HCT116 (cell line): Measurements from ENCODE around the gene ANKZF1. TPM values are rescaled to one million over a fixed set of nuclear protein-coding genes. Genes with fewer than 3 reads are reported as not detected.

Experiments used
- ATAC-seq: fragments of 200-7000 bp; cut with Tn5 transposase; 2 replicates; pipeline ENCODE4 v1.9.1; 2020; ENCODE audit warnings: mild to moderate bottlenecking, moderate library complexity
- BruUV-seq: library from RNA; stranded (reverse); fragments of 400-500 nt; replicated peaks from 2 replicates; lab custom pipeline; 2021; lab: Mats Ljungman, UMichigan
- CTCF ChIA-PET: fragments of 300-600 bp; sonication (Branson Sonifier 250); formaldehyde crosslinking; loops from one replicate; lab custom pipeline; 2021; ENCODE audit warnings: antibody characterized with exemption; lab: Charles Lee
- POLR2A ChIA-PET: fragments of 300-600, 350-600 bp; sonication (Branson Sonifier 250); formaldehyde crosslinking; loops from one replicate; lab custom pipeline; 2021; ENCODE audit warnings: antibody characterized with exemption; lab: Charles Lee
- RAD21 ChIA-PET, 2 experiments: fragments of 300-600 bp; sonication (Branson Sonifier 250); formaldehyde crosslinking; loops; one replicate each; lab custom pipeline; 2023; ENCODE audit warnings: low total read pairs in 2 of 2; ENCODE audit not compliant: uncharacterized antibody in 2 of 2, unreplicated experiment in 2 of 2, low non-redundant PET in 1 of 2; lab: Charles Lee
- DNase-seq: peaks from one replicate; pipeline ENCODE4 v3.0.0-alpha.2; 2010; ENCODE audit warnings: low read depth, low spot score
- H2AFZ ChIP-seq: fragments of 200-600 bp; shearing (Covaris generic), sonication (generic); 2 replicates; pipeline ENCODE4 v1.6.1; 2017; ENCODE audit warnings: low read depth, mixed run types, mixed read lengths, antibody characterized with exemption, low read length; ENCODE audit not compliant: poor library complexity, severe bottlenecking
- H3K27ac ChIP-seq: 2 replicates; pipeline ENCODE4 v1.5.1; 2012; ENCODE audit warnings: low read depth, low read length
- H3K27me3 ChIP-seq: fragments of 200-600 bp; sonication (generic); 2 replicates; pipeline ENCODE4 v1.6.1; 2016; ENCODE audit warnings: mixed run types, low read length, mixed read lengths; ENCODE audit not compliant: insufficient read depth
- H3K36me3 ChIP-seq, 2 experiments: fragments of 200-500 bp in 1 of 2; fragments of 200-600 bp in 1 of 2; sonication (Bioruptor generic) in 1 of 2; sonication (generic) in 1 of 2; 2 replicates each; pipeline versions ENCODE4 v1.5.1 to v1.6.1; 2014 to 2016; ENCODE audit warnings: low read length in 2 of 2, inconsistent platforms in 1 of 2, mixed read lengths in 1 of 2, mixed run types in 1 of 2; ENCODE audit not compliant: insufficient read depth in 2 of 2, control insufficient read depth in 1 of 2
- H3K4me1 ChIP-seq, 2 experiments: fragments of 200-600 bp in 1 of 2; sonication (generic) in 1 of 2; 2 replicates each; pipeline versions ENCODE4 v1.5.1 to v1.6.1; 2012 to 2017; ENCODE audit warnings: low read length in 2 of 2, inconsistent platforms in 1 of 2, mild to moderate bottlenecking in 1 of 2, mixed read lengths in 1 of 2, mixed run types in 1 of 2, moderate library complexity in 1 of 2; ENCODE audit not compliant: insufficient read depth in 2 of 2, control insufficient read depth in 1 of 2
- H3K4me2 ChIP-seq: fragments of 200-600 bp; sonication (generic); 2 replicates; pipeline ENCODE4 v1.6.1; 2017; ENCODE audit warnings: mixed run types, low read length, mixed read lengths
- H3K4me3 ChIP-seq, 2 experiments: fragments of 200-600 bp in 1 of 2; sonication (generic) in 1 of 2; replicated peaks in 1 of 2; 2 replicates each; pipeline ENCODE4 v1.5.1; 2011 to 2016; ENCODE audit warnings: low read length in 2 of 2, control low read depth in 1 of 2, low read depth in 1 of 2, mild to moderate bottlenecking in 1 of 2, mixed read lengths in 1 of 2, mixed run types in 1 of 2
- H3K79me2 ChIP-seq: fragments of 200-600 bp; sonication (generic); 2 replicates; pipeline ENCODE4 v1.6.1; 2017; ENCODE audit warnings: mild to moderate bottlenecking, mixed run types, low read length, moderate library complexity, mixed read lengths; ENCODE audit not compliant: insufficient read depth
- H3K9ac ChIP-seq: fragments of 200-600 bp; sonication (generic); 2 replicates; pipeline ENCODE4 v1.6.1; 2016; ENCODE audit warnings: low read length, mixed read lengths
- H3K9me2 ChIP-seq: fragments of 200-600 bp; sonication (generic), shearing (Covaris generic); 2 replicates; pipeline ENCODE4 v1.6.1; 2017; ENCODE audit warnings: mixed run types, mild to moderate bottlenecking, moderate library complexity; ENCODE audit not compliant: insufficient read depth
- H3K9me3 ChIP-seq, 2 experiments: fragments of 200-500 bp in 1 of 2; fragments of 200-600 bp in 1 of 2; sonication (Bioruptor generic) in 1 of 2; sonication (generic) in 1 of 2; 2 replicates each; pipeline ENCODE4 v1.6.1; 2014 to 2017; ENCODE audit warnings: low read length in 2 of 2, mixed read lengths in 2 of 2, inconsistent platforms in 1 of 2, low read depth in 1 of 2, mild to moderate bottlenecking in 1 of 2, mixed run types in 1 of 2, moderate library complexity in 1 of 2; ENCODE audit not compliant: control insufficient read depth in 1 of 2, insufficient read depth in 1 of 2
- H4K20me1 ChIP-seq: fragments of 200-600 bp; sonication (generic), shearing (Covaris generic); 2 replicates; pipeline ENCODE4 v1.6.1; 2017; ENCODE audit warnings: mixed run types, mild to moderate bottlenecking, moderate library complexity; ENCODE audit not compliant: insufficient read depth
- CEBPB ChIP-seq: IDR thresholded peaks from 2 replicates; pipeline ENCODE4 v1.6.1; 2012; ENCODE audit warnings: low read depth
- EGR1 ChIP-seq: IDR thresholded peaks from 2 replicates; pipeline ENCODE4 v1.6.1; 2012; ENCODE audit warnings: low read depth
- EZH2 ChIP-seq: fragments of 200-600 bp; sonication (generic); IDR thresholded peaks from 2 replicates; pipeline ENCODE4 v1.6.1; 2017; ENCODE audit warnings: antibody characterized with exemption, mixed run types
- EZH2phosphoT487 ChIP-seq: fragments of 200-600 bp; IDR thresholded peaks from 2 replicates; pipeline ENCODE4 v1.6.1; 2018; ENCODE audit warnings: antibody characterized with exemption, borderline replicate concordance
- MAX ChIP-seq: IDR thresholded peaks from 2 replicates; pipeline ENCODE4 v1.6.1; 2012
- TCF7L2 ChIP-seq: IDR thresholded peaks from 2 replicates; pipeline ENCODE4 v1.7.0; 2011; ENCODE audit warnings: borderline replicate concordance, inconsistent platforms; ENCODE audit not compliant: insufficient read depth, insufficient read length; ENCODE audit errors: extremely low read depth
- YY1 ChIP-seq: IDR thresholded peaks from 2 replicates; pipeline ENCODE4 v1.6.1; 2011; ENCODE audit warnings: low read length, low read depth, moderate library complexity, mild to moderate bottlenecking; ENCODE audit not compliant: insufficient replicate concordance; ENCODE audit errors: extremely low read depth
- ZNF274 ChIP-seq: fragments of 200-500 bp; sonication (Bioruptor generic); IDR thresholded peaks from 2 replicates; pipeline ENCODE4 v1.6.1; 2014; ENCODE audit warnings: mild to moderate bottlenecking, low read depth, low read length, inconsistent platforms
- intact Hi-C: fragments of 100-400 bp; cut with micrococcal nuclease; formaldehyde crosslinking; loops from 2 replicates; pipeline ENCODE4 v1.10.0; 2022
- total RNA-seq: library from RNA; stranded (reverse); gene quantifications from one replicate; pipeline ENCODE4 v1.2.1, GENCODE V29; 2021; ENCODE audit not compliant: unreplicated experiment
- TF ChIP-seq, protein P1 (sequence below): IDR thresholded peaks from 2 replicates; pipeline ENCODE4 v1.6.1; 2012

The ANKZF1 gene
- total RNA-seq, 1 experiment from 2014 or later: 64.7 TPM

GRCh38 chr2:219221957-219222518 lies 7.6 kb upstream of the ANKZF1 start:
- Histone ChIP-seq H3K9me2 (no peaks in the 10 kb centered on the region), H3K4me1 (peaks cover 9 to 27% of the 10 kb centered on the region in 2 experiments; a peak in 3 of 4 replicates), H3K79me2 (no peaks in the 10 kb centered on the region), H3K27ac (no peak overlapping the region), H4K20me1 (no peaks in the 10 kb centered on the region), H3K4me2 (no peak overlapping the region), H2AFZ (no peak overlapping the region), H3K4me3 (no peak overlapping the region), H3K27me3 (no peaks in the 10 kb centered on the region), H3K9me3 (no peaks in the 10 kb centered on the region), H3K36me3 (peaks cover 25 to 26% of the 10 kb centered on the region in 2 experiments; a peak in 3 of 4 replicates), H3K9ac (no peak overlapping the region)
- intact Hi-C loops: no loop called here
- ChIA-PET RAD21 (no interaction called here), CTCF (no interaction called here), POLR2A (no interaction called here)
- ATAC-seq (no peak), DNase-seq (no peak)
- BruUV-seq: no TSS peak
- TF ChIP-seq TCF7L2 (no peak), CEBPB (no peak), EGR1 (no peak)
- TF ChIP-seq, protein P1, sequence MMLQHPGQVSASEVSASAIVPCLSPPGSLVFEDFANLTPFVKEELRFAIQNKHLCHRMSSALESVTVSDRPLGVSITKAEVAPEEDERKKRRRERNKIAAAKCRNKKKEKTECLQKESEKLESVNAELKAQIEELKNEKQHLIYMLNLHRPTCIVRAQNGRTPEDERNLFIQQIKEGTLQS: no peak

- intact Hi-C loops: no loop called here
- H3K27ac ChIP-seq: no peak overlapping the region
- H3K27me3 ChIP-seq: no peaks in the 10 kb centered on the region
- H3K36me3 ChIP-seq: peaks cover 25 to 26% of the 10 kb centered on the region in 2 experiments; a peak in 3 of 4 replicates
- ChIA-PET POLR2A (no interaction called here), CTCF (no interaction called here), RAD21 (no interaction called here)
- ATAC-seq (no peak), DNase-seq (no peak)
- no peaks in the 10 kb centered on the region for H3K9me2 ChIP-seq
- H2AFZ ChIP-seq: no peak overlapping the region
- peaks cover 11 to 19% of the 10 kb centered on the region in 2 experiments; a peak in 3 of 4 replicates for H3K4me1 ChIP-seq
- H3K9ac ChIP-seq: no peak overlapping the region
- no peak for TF ChIP-seq MAX
- TF ChIP-seq, protein P1: no peak
- TF ChIP-seq EZH2: no peak
- TF ChIP-seq EZH2phosphoT487: no peak
- TF ChIP-seq ZNF274: no peak
- TF ChIP-seq YY1: no peak
- no peak overlapping the region for H3K4me2 ChIP-seq
- H3K79me2 ChIP-seq: peaks cover 16% of the 10 kb centered on the region
- no peaks in the 10 kb centered on the region for H4K20me1 ChIP-seq
- BruUV-seq: no TSS peak
- H3K9me3 ChIP-seq: no peaks in the 10 kb centered on the region
- no peak overlapping the region for H3K4me3 ChIP-seq
Observed at GRCh38 chr2:219223831-219224610, 5.6 kb upstream of the ANKZF1 start.
